Astrocyte of the cerebellum (primary cell): Measurements from ENCODE around the gene MTHFD1L.
"Not testable (repeated sequence)": the region's sequence is repeated elsewhere in the genome, so short reads cannot be mapped to it uniquely, and the experiment has no call there.

Experiments used
- DNase-seq: peaks from one replicate; pipeline ENCODE4 v3.0.0-alpha.2; 2011; ENCODE audit warnings: low read depth
- H3K4me3 ChIP-seq: 2 replicates; pipeline ENCODE4 v1.5.1; 2011; ENCODE audit warnings: mild to moderate bottlenecking, low read depth, low read length, moderate library complexity
- in situ Hi-C: cut with HindIII; loops from 2 replicates; pipeline ENCODE4 v1.10.0; 2017; ENCODE audit warnings: low sequenced_read_pairs
- TF ChIP-seq, protein P1 (sequence below): IDR thresholded peaks from 2 replicates; pipeline ENCODE4 v1.5.1; 2012; ENCODE audit warnings: low read length, low read depth, moderate library complexity, mild to moderate bottlenecking; ENCODE audit errors: missing control alignments

Gene MTHFD1L

GRCh38 chr6:150865406-150866146, at the start of gene MTHFD1L:
MTHFD1L (plus strand) TSS chr6:150865702; CDS start chr6:150865823, 121 bp downstream.
- peak within 1 kb of the TSS; percentile 78 for H3K4me3 ChIP-seq
- TF ChIP-seq, protein P1, sequence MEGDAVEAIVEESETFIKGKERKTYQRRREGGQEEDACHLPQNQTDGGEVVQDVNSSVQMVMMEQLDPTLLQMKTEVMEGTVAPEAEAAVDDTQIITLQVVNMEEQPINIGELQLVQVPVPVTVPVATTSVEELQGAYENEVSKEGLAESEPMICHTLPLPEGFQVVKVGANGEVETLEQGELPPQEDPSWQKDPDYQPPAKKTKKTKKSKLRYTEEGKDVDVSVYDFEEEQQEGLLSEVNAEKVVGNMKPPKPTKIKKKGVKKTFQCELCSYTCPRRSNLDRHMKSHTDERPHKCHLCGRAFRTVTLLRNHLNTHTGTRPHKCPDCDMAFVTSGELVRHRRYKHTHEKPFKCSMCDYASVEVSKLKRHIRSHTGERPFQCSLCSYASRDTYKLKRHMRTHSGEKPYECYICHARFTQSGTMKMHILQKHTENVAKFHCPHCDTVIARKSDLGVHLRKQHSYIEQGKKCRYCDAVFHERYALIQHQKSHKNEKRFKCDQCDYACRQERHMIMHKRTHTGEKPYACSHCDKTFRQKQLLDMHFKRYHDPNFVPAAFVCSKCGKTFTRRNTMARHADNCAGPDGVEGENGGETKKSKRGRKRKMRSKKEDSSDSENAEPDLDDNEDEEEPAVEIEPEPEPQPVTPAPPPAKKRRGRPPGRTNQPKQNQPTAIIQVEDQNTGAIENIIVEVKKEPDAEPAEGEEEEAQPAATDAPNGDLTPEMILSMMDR: peak; percentile 36
- in situ Hi-C loops: no loop called here
- DNase-seq: no peak

DNA sequence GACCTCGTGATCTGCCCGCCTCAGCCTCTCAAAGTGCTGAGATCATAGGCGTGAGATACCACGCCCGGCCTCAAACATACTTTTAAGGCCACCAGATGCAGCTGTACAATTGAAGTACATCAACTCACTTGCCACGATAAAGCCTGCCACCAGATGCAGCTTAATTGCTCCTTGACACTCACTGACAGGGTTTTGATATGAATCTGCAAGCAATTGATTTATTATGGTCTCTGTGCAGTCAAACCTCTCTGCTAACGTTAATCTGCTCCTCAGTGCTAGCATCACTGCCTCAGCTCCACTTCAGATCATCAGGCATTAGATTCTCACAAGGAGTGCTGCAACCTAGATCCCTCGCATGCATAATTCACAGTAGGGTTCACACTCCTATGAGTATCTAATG, 48.9 kb upstream of the MTHFD1L start:
- H3K4me3 ChIP-seq: not testable (repeated sequence)

DNA sequence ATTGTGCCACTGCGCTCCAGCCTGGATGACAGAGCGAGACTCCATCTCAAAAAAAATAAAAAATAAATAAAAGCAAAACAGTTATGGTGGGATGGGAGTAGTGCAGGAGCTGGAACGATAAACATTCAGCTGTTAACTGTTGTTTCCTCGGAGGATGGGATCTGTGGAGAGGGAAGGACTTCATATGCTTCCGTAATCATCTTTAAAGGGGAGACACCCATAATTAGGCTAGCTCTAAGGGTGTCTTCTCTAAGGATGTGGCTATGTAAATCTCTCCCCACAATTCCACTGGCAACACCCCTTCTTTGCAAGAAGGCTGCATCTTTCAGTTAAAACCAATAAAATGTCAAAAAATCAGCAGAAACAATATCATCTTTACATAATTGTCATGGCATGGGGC, 42.6 kb upstream of the MTHFD1L start:
- DNase-seq: no peak
- TF ChIP-seq, protein P1: no peak
- no peak overlapping the region for H3K4me3 ChIP-seq
- in situ Hi-C loops: no loop called here

More for the DNA sequence above, 48.9 kb upstream of the MTHFD1L start:
- DNase-seq, in situ Hi-C loops: not testable (repeated sequence)

DNA sequence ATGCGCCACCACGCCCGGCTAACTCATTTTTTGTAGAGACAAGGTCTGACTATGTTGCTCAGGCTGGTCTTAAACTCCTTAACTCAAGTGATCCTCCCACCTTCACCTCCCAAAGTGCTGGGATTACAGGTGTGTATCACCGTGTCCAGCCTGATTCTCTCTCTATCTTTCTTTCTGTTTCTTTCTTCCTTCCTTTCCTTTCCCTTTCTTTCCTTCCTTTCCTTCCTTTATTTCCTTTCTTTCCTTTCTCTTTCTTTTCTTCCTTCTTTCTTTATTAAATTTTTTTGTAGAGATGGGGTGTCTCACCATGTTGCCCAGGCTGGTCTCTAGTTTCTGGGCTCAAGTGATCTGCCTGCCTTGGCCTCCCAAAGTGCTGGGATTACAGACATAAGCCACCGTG, 38.7 kb upstream of the MTHFD1L start:
- DNase-seq: no peak
- TF ChIP-seq, protein P1: no peak
- in situ Hi-C loops: no loop called here
- H3K4me3 ChIP-seq: no peak overlapping the region

DNA sequence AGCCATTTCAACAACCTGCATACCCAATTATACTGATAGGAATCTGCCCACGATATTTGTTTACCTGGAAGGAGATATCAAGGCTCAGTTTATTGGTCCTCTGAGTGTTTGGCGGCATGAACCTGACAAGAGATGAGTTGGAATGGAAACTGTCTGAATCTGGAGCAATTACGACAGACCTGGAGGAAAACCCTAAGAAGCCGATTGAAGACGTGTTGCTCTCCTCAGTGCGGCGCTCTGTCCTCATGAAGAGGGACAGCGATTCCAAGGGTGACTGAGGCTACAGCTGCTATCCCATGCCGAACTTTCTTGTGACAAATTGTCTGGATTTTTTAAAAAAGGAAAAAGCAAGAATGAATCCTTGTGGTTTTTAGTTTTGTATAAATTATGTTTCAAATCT, 37.4 kb upstream of the MTHFD1L start:
- DNase-seq, H3K4me3 ChIP-seq, in situ Hi-C loops: not testable (repeated sequence)

DNA sequence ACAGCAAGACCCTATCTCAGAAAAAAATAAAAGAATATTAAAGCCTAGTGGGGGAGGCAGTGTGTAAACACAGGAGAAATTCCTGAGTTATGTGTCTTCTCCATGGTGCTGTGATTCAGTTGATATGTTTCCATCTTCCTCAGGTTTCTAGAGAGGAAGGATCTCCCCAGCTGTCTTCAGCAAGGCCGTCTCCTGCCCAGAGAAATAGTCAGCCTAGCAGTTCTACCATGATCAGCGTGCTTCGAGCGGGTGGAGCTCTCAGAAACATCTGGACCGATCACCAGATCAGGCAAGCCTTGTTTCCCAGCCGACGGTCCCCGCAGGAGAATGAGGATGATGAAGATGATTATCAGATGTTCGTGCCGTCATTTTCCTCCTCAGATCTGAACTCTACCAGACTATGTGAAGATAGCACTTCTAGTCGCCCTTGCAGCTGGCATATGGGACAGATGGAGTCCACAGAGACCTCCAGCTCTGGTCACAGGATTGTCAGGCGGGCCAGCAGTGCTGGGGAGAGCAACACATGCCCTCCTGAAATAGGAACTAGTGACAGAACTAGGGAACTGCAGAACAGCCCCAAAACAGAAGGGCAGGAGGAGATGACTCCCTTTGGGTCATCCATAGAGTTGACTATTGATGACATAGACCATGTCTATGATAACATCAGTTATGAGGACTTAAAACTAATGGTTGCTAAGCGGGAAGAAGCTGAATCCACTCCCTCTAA, 34.9 kb upstream of the MTHFD1L start:
- no peak overlapping the region for H3K4me3 ChIP-seq
- no peak for DNase-seq
- TF ChIP-seq, protein P1: no peak
- in situ Hi-C loops: no loop called here

- DNase-seq: no peak
- no peak overlapping the region for H3K4me3 ChIP-seq
- TF ChIP-seq, protein P1: no peak
- in situ Hi-C loops: no loop called here
Measured at GRCh38 chr6:150831577-150831976, 33.9 kb upstream of the MTHFD1L start.
